HG02885 (cell line): ENCODE measurements around the gene HMGCLL1.

ENCODE experiments used
- ATAC-seq: cut with Tn5 transposase; IDR thresholded peaks from one replicate; pipeline ENCODE4 v1.9.1; 2021; ENCODE audit warnings: mild to moderate bottlenecking; ENCODE audit not compliant: unreplicated experiment, poor library complexity

Gene HMGCLL1

GRCh38 chr6:55448451-55448850, 130.5 kb downstream of the HMGCLL1 start:
- no peak for ATAC-seq

- no peak for ATAC-seq
Measured at GRCh38 chr6:55447891-55448290, 131.1 kb downstream of the HMGCLL1 start.

- no peak for ATAC-seq
Measured at GRCh38 chr6:55445648-55446204, 133.3 kb downstream of the HMGCLL1 start.

GRCh38 chr6:55443238-55444134, 135.5 kb downstream of the HMGCLL1 start:
- no peak for ATAC-seq

GRCh38 chr6:55438203-55438602, 140.8 kb downstream of the HMGCLL1 start:
- no peak for ATAC-seq

- no peak for ATAC-seq
Measured at GRCh38 chr6:55437141-55437540, 141.9 kb downstream of the HMGCLL1 start.

- ATAC-seq: no peak
Measured at GRCh38 chr6:55433446-55434130, 145.4 kb downstream of the HMGCLL1 start.

- no peak for ATAC-seq
Measured at GRCh38 chr6:55423933-55424332, 155.1 kb downstream of the HMGCLL1 start.

GRCh38 chr6:55410674-55411073, 168.3 kb downstream of the HMGCLL1 start:
- ATAC-seq: no peak

- ATAC-seq: no peak
Measured at GRCh38 chr6:55405474-55406235, 173.3 kb downstream of the HMGCLL1 start.

GRCh38 chr6:55399351-55399750, 179.6 kb downstream of the HMGCLL1 start:
- no peak for ATAC-seq

- ATAC-seq: no peak
Measured at GRCh38 chr6:55397986-55398385, 181.0 kb downstream of the HMGCLL1 start.

- ATAC-seq: no peak
Measured at GRCh38 chr6:55395871-55396270, 183.1 kb downstream of the HMGCLL1 start.

GRCh38 chr6:55388211-55388610, 190.8 kb downstream of the HMGCLL1 start:
- no peak for ATAC-seq
